ENCODE measurements around the gene HSFX2. TPM values are rescaled to one million over a fixed set of nuclear protein-coding genes. Genes with fewer than 3 reads are reported as not detected.
"Not testable (repeated sequence)": the region's sequence is repeated elsewhere in the genome, so short reads cannot be mapped to it uniquely, and the experiment has no call there.

HSFX2 gene
- total RNA-seq, 1 experiment from 2014 or later, result not detected

DNA sequence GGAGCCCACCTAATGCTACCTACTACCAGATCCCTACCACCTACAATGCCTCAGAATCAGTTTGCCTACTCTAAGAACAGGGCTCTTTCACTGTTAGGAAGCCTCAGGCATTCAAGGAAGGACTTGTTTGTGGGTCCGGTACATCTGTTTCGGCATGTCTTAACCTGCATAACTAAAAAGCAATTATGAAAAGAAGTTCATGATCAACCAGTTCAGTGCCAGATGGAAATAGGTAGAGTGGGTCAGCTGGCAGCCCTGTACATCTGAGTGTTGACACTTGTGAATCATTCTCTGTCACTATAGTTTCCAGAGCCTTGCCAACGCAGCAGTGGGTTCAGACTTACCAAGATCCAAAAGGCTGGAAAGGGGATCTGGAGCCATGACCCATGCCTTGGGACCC, 33.2 kb upstream of the HSFX2 start (continued):
- TF ChIP-seq, protein P1, sequence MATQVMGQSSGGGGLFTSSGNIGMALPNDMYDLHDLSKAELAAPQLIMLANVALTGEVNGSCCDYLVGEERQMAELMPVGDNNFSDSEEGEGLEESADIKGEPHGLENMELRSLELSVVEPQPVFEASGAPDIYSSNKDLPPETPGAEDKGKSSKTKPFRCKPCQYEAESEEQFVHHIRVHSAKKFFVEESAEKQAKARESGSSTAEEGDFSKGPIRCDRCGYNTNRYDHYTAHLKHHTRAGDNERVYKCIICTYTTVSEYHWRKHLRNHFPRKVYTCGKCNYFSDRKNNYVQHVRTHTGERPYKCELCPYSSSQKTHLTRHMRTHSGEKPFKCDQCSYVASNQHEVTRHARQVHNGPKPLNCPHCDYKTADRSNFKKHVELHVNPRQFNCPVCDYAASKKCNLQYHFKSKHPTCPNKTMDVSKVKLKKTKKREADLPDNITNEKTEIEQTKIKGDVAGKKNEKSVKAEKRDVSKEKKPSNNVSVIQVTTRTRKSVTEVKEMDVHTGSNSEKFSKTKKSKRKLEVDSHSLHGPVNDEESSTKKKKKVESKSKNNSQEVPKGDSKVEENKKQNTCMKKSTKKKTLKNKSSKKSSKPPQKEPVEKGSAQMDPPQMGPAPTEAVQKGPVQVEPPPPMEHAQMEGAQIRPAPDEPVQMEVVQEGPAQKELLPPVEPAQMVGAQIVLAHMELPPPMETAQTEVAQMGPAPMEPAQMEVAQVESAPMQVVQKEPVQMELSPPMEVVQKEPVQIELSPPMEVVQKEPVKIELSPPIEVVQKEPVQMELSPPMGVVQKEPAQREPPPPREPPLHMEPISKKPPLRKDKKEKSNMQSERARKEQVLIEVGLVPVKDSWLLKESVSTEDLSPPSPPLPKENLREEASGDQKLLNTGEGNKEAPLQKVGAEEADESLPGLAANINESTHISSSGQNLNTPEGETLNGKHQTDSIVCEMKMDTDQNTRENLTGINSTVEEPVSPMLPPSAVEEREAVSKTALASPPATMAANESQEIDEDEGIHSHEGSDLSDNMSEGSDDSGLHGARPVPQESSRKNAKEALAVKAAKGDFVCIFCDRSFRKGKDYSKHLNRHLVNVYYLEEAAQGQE (IDR thresholded peaks at IDR 0.05; ENCODE audit: low read depth), result no peak
- TF ChIP-seq YY1 (IDR thresholded peaks at IDR 0.05; ENCODE audit: extremely low read depth, insufficient replicate concordance, low read depth, low read length) (no peak), CBX3 (IDR thresholded peaks at IDR 0.05; ENCODE audit: low read depth) (no peak), ZFX (IDR thresholded peaks at IDR 0.05) (no peak)

DNA sequence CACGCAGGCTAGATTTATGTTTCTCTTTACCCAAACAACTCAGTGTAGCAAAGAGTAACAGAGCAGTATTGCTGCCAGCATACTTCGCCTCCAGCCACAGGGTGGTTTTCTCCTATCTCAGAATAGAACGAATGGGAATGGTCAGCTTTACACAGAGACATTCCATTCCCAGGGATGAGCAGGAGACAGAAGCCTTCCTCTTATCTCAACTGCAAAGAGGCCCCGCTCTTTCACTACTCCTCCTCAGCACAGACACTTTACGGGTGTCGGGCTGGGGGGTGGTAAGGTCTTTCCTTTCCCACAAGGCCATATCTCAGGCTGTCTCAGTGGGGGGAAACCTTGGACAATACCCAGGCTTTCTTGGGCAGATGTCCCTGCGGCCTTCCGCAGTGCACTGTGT, 31.7 kb upstream of the HSFX2 start:
- H3K27ac ChIP-seq (ENCODE audit: low read depth, low read length); intact Hi-C loops (cut with micrococcal nuclease); H3K9me3 ChIP-seq (ENCODE audit: control insufficient read depth in 1 of 2, insufficient read depth in 1 of 2, low read depth in 1 of 2, low read length in 2 of 2); H3K4me3 ChIP-seq (replicated peaks in 1 of 2; ENCODE audit: low read depth in 1 of 2, low read length in 2 of 2); H3K36me3 ChIP-seq (ENCODE audit: control insufficient read depth in 1 of 2, insufficient read depth in 2 of 2, low read length in 2 of 2); H3K4me2 ChIP-seq (ENCODE audit: low read length); ATAC-seq; H3K9me2 ChIP-seq (ENCODE audit: insufficient read depth); RAD21 ChIA-PET (ENCODE audit: low non-redundant PET in 1 of 2, low total read pairs in 2 of 2, uncharacterized antibody in 2 of 2, unreplicated experiment in 2 of 2); H2AFZ ChIP-seq (ENCODE audit: low read depth, low read length, poor library complexity, severe bottlenecking); H3K4me1 ChIP-seq (ENCODE audit: control insufficient read depth in 1 of 2, insufficient read depth in 2 of 2, low read length in 2 of 2); DNase-seq (ENCODE audit: low read depth, low spot score); POLR2A ChIA-PET; H3K27me3 ChIP-seq (ENCODE audit: insufficient read depth, low read length); BruUV-seq (replicated peaks); CTCF ChIA-PET; H4K20me1 ChIP-seq (ENCODE audit: insufficient read depth); H3K9ac ChIP-seq (ENCODE audit: low read length): not testable (repeated sequence)
- peaks cover 31% of the 10 kb centered on the region for H3K79me2 ChIP-seq (ENCODE audit: insufficient read depth, low read length)

DNA sequence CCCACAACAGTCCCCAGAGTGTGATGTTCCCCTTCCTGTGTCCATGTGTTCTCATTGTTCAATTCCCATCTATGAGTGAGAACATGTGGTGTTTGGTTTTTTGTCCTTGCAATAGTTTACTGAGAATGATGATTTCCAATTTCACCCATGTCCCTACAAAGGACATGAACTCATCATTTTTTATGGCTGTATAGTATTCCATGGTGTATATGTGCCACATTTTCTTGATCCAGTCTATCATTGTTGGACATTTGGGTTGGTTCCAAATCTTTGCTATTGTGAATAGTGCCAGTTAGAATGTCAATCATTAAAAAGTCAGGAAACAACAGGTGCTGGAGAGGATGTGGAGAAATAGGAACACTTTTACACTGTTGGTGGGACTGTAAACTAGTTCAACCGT, 24.5 kb upstream of the HSFX2 start:
- H3K36me3 ChIP-seq (ENCODE audit: control insufficient read depth in 1 of 2, insufficient read depth in 2 of 2, low read length in 2 of 2); H3K4me1 ChIP-seq (ENCODE audit: control insufficient read depth in 1 of 2, insufficient read depth in 2 of 2, low read length in 2 of 2); H4K20me1 ChIP-seq (ENCODE audit: insufficient read depth); H3K9ac ChIP-seq (ENCODE audit: low read length); H3K27me3 ChIP-seq (ENCODE audit: insufficient read depth, low read length); RAD21 ChIA-PET (ENCODE audit: low non-redundant PET in 1 of 2, low total read pairs in 2 of 2, uncharacterized antibody in 2 of 2, unreplicated experiment in 2 of 2); H3K4me3 ChIP-seq (replicated peaks in 1 of 2; ENCODE audit: low read depth in 1 of 2, low read length in 2 of 2); CTCF ChIA-PET; H3K9me3 ChIP-seq (ENCODE audit: control insufficient read depth in 1 of 2, insufficient read depth in 1 of 2, low read depth in 1 of 2, low read length in 2 of 2); H3K9me2 ChIP-seq (ENCODE audit: insufficient read depth); H3K27ac ChIP-seq (ENCODE audit: low read depth, low read length); BruUV-seq (replicated peaks); H2AFZ ChIP-seq (ENCODE audit: low read depth, low read length, poor library complexity, severe bottlenecking); H3K4me2 ChIP-seq (ENCODE audit: low read length); POLR2A ChIA-PET; intact Hi-C loops (cut with micrococcal nuclease); ATAC-seq; DNase-seq (ENCODE audit: low read depth, low spot score): not testable (repeated sequence)
- H3K79me2 ChIP-seq (ENCODE audit: insufficient read depth, low read length), result peaks cover 28% of the 10 kb centered on the region
